MM.1S (cell line): ENCODE data around the gene FAF2.

Source experiments
- DNase-seq: peaks from one replicate; pipeline ENCODE4 v3.0.0-alpha.2; 2015
- H2AFZ ChIP-seq: fragments of 300-600 bp; sonication (generic); 2 replicates; pipeline ENCODE4 v1.6.0; 2016; ENCODE audit warnings: antibody characterized with exemption, low read length
- H3F3A ChIP-seq: fragments of 300-600 bp; sonication (generic); 2 replicates; pipeline ENCODE4 v1.6.1; 2016; ENCODE audit warnings: mild to moderate bottlenecking, antibody characterized with exemption, low read length, moderate library complexity, mixed read lengths; ENCODE audit not compliant: insufficient read depth
- H3K27ac ChIP-seq: fragments of 300-600 bp; sonication (generic); 2 replicates; pipeline ENCODE4 v1.5.1; 2016; ENCODE audit warnings: mild to moderate bottlenecking, low read length
- H3K27me3 ChIP-seq: fragments of 300-600 bp; sonication (generic); replicated peaks from 2 replicates; pipeline ENCODE4 v1.6.0; 2016; ENCODE audit warnings: low read length; ENCODE audit not compliant: insufficient read depth
- H3K36me3 ChIP-seq: fragments of 300-600 bp; sonication (generic); replicated peaks from 2 replicates; pipeline ENCODE4 v1.6.1; 2016; ENCODE audit warnings: mild to moderate bottlenecking, low read length, mixed read lengths; ENCODE audit not compliant: insufficient read depth
- H3K4me1 ChIP-seq: fragments of 300-600 bp; sonication (generic); 2 replicates; pipeline ENCODE4 v1.6.1; 2016; ENCODE audit warnings: low read length, mixed read lengths
- H3K4me2 ChIP-seq: fragments of 300-600 bp; sonication (generic); 2 replicates; pipeline ENCODE4 v1.6.0; 2016; ENCODE audit warnings: low read depth, low read length
- H3K4me3 ChIP-seq: fragments of 300-600 bp; sonication (generic); 2 replicates; pipeline ENCODE4 v1.5.1; 2016; ENCODE audit warnings: low read length, mixed read lengths
- H3K79me2 ChIP-seq: fragments of 300-600 bp; sonication (generic); 2 replicates; pipeline ENCODE4 v1.6.1; 2016; ENCODE audit warnings: mixed run types, low read length, mixed read lengths
- H3K9ac ChIP-seq: fragments of 300-600 bp; sonication (generic); 2 replicates; pipeline ENCODE4 v1.6.1; 2016; ENCODE audit warnings: low read length, mixed read lengths
- H3K9me2 ChIP-seq: fragments of 300-600 bp; sonication (generic); replicated peaks from 2 replicates; pipeline ENCODE4 v1.6.1; 2016; ENCODE audit warnings: mild to moderate bottlenecking, low read length, mixed read lengths; ENCODE audit not compliant: insufficient read depth
- H3K9me3 ChIP-seq: fragments of 300-600 bp; sonication (generic); replicated peaks from 2 replicates; pipeline ENCODE4 v1.6.1; 2016; ENCODE audit warnings: mild to moderate bottlenecking, low read length, mixed read lengths; ENCODE audit not compliant: insufficient read depth
- H4K20me1 ChIP-seq: fragments of 300-600 bp; sonication (generic); 2 replicates; pipeline ENCODE4 v1.6.1; 2016; ENCODE audit warnings: mild to moderate bottlenecking, low read length, moderate library complexity, mixed read lengths; ENCODE audit not compliant: insufficient read depth
- CTCF ChIP-seq: fragments of 300-600 bp; sonication (generic); IDR thresholded peaks from 2 replicates; pipeline ENCODE4 v1.5.1; 2016; ENCODE audit warnings: antibody characterized with exemption, low read length, mixed read lengths
- EZH2 ChIP-seq: fragments of 300-600 bp; sonication (generic); optimal IDR thresholded peaks from 2 replicates; pipeline ENCODE3; 2017; ENCODE audit warnings: low read depth, mild to moderate bottlenecking, antibody characterized with exemption, low read length, mixed read lengths
- EZH2phosphoT487 ChIP-seq: fragments of 300-600 bp; sonication (generic); IDR thresholded peaks from 2 replicates; pipeline ENCODE4 v1.6.1; 2018; ENCODE audit warnings: antibody characterized with exemption, low read length

The FAF2 gene

GRCh38 chr5:176553260-176554085, 105.3 kb downstream of the FAF2 start:
- Histone ChIP-seq H2AFZ (no peak overlapping the region), H3K4me2 (no peak overlapping the region), H3K79me2 (no peaks in the 10 kb centered on the region), H3F3A (no peaks in the 10 kb centered on the region), H3K4me3 (no peak overlapping the region), H3K27ac (no peak overlapping the region), H3K9me3 (no peaks in the 10 kb centered on the region), H3K4me1 (peaks cover 11% of the 10 kb centered on the region; the same call in 1 of the 2 replicates), H3K36me3 (no peaks in the 10 kb centered on the region), H3K9me2 (no peaks in the 10 kb centered on the region), H3K27me3 (peaks cover 8% of the 10 kb centered on the region; the same call in 1 of the 2 replicates), H3K9ac (no peak overlapping the region), H4K20me1 (no peaks in the 10 kb centered on the region)
- DNase-seq = no peak
- TF ChIP-seq EZH2 = no peak
- TF ChIP-seq EZH2phosphoT487 = no peak
- TF ChIP-seq CTCF = no peak

GRCh38 chr5:176557846-176558245, 109.7 kb downstream of the FAF2 start:
- no peak for DNase-seq
- Histone ChIP-seq H2AFZ (no peak overlapping the region), H3K9me2 (no peaks in the 10 kb centered on the region), H3F3A (no peaks in the 10 kb centered on the region), H3K4me1 (peaks cover 8% of the 10 kb centered on the region; the same call in 1 of the 2 replicates), H3K9me3 (no peaks in the 10 kb centered on the region), H3K79me2 (no peaks in the 10 kb centered on the region), H3K27me3 (peaks cover 8% of the 10 kb centered on the region; the same call in 1 of the 2 replicates), H3K36me3 (no peaks in the 10 kb centered on the region), H3K9ac (no peak overlapping the region), H3K4me2 (no peak overlapping the region), H3K27ac (no peak overlapping the region), H3K4me3 (no peak overlapping the region), H4K20me1 (no peaks in the 10 kb centered on the region)
- TF ChIP-seq EZH2 (no peak), EZH2phosphoT487 (no peak), CTCF (no peak)
